ENCODE measurements around the gene AVP.
"Not testable (repeated sequence)": the region's sequence is repeated elsewhere in the genome, so short reads cannot be mapped to it uniquely, and the experiment has no call there.

Gene AVP

GRCh38 chr20:3071610-3072529, 12.7 kb downstream of the AVP start, which contains the start of gene OXT:
TSS of gene OXT (plus strand) at chr20:3071620. CDS start at chr20:3071656, 36 bp downstream.
- TF ChIP-seq CTCF (conservative IDR thresholded peaks at IDR 0.05; ENCODE audit: low read depth, low read length) = no peak
- DNase-seq (ENCODE audit: low read depth) = no peak
- peak within 1 kb of the TSS; percentile 14 for H3K4me3 ChIP-seq (ENCODE audit: low read length)

GRCh38 chr20:3071266-3071609, 13.3 kb downstream of the AVP start:
- no peak overlapping the region for H3K4me3 ChIP-seq (ENCODE audit: low read length)
- TF ChIP-seq CTCF (conservative IDR thresholded peaks at IDR 0.05; ENCODE audit: low read depth, low read length) = no peak
- no peak for DNase-seq (ENCODE audit: low read depth)

GRCh38 chr20:3070725-3071124, 13.8 kb downstream of the AVP start:
- no peak overlapping the region for H3K4me3 ChIP-seq (ENCODE audit: low read length)
- TF ChIP-seq CTCF (conservative IDR thresholded peaks at IDR 0.05; ENCODE audit: low read depth, low read length) = no peak
- DNase-seq (ENCODE audit: low read depth) = no peak

DNA sequence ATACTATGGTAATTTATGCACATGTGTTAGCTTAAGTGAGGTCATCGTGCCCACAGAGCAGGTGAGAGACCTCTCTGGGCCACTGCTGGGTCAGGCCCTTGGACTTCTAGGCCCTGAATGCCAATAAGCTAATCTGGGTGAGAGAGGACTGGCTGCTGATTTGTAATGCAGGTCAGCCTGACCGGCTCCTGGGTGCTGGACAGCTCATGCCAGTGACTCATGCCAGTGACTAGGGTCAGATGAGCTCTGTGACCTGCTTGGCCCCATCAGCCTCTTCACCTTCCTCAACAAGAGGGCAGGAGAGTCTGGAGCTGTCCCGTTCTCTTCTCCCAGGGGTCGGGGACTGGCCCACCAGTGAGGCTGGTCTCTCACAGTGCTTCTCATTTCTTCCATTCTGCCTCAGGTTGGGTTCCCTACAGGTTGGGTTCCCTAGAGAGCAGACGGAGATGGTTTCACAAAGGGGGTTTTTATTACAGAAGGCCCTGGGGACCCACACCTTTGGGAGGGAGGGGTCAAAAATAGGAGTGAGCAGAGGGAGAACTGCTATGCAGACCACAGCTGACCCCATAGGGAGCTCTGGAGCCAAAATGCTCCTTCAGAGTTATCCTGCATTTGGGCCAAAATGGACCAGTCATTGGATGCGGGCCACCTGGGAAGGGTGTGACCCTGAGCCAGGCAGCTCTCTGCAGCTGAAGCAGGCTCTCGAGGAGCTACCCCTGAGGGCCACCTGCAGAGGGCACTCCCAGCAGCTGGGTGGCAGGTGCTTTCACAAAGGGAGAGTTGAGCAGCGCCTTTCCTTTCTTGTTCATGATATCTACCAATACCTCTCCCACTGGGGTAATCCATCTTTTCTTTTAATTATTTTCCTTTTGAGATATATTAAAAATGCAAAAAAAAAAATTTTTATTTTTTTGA, 15.3 kb downstream of the AVP start:
- no peak for DNase-seq (ENCODE audit: low read depth)
- no peak overlapping the region for H3K4me3 ChIP-seq (ENCODE audit: low read length)

GRCh38 chr20:3068075-3068474, 16.4 kb downstream of the AVP start:
- TF ChIP-seq CTCF (conservative IDR thresholded peaks at IDR 0.05; ENCODE audit: low read depth, low read length) = no peak
- H3K4me3 ChIP-seq (ENCODE audit: low read length) = no peak overlapping the region
- DNase-seq (ENCODE audit: low read depth) = no peak

More for the DNA sequence above, 15.3 kb downstream of the AVP start:
- peak; percentile 32 for TF ChIP-seq CTCF (conservative IDR thresholded peaks at IDR 0.05; ENCODE audit: low read depth, low read length)

GRCh38 chr20:3067139-3068014, 17.1 kb downstream of the AVP start:
- H3K4me3 ChIP-seq (ENCODE audit: low read length) = no peak overlapping the region
- TF ChIP-seq CTCF (conservative IDR thresholded peaks at IDR 0.05; ENCODE audit: low read depth, low read length) = no peak
- DNase-seq (ENCODE audit: low read depth) = no peak

DNA sequence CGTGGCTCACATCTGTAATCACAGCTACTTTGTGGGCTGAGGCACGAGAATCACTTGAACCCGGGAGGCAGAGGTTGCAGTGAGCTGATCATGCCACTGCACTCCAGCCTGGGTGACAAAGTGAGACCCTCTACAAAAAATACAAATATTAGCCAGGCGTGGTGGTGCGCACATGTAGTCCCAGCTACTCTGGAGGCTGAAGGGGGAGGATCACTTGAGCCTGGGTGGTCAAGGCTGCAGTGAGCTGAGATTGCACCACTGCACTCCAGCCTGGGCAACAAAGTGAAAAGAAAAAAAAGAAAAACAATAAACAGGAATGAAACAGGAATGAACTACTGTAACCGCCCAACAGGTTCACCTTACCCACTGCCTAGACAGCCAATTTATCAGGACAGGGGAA, 20.4 kb downstream of the AVP start:
- not testable (repeated sequence) for H3K4me3 ChIP-seq (ENCODE audit: low read length); DNase-seq (ENCODE audit: low read depth)

Data from retinal pigment epithelial cell (primary cell).